Erythroblast (primary cell): ENCODE results near the gene CEMIP.

Experiments used
- DNase-seq, 2 experiments: peaks; one replicate each; lab custom pipeline; 2025; lab: John Stamatoyannopoulos, UW
- GATA1 ChIP-seq: IDR thresholded peaks from 2 replicates; pipeline ENCODE4 v1.6.1; 2011; ENCODE audit warnings: low read depth, mild to moderate bottlenecking, control low read depth, low read length, moderate library complexity
- POLR2A ChIP-seq: IDR thresholded peaks from 2 replicates; pipeline ENCODE4 v1.6.1; 2011; ENCODE audit warnings: mild to moderate bottlenecking, low read length

The CEMIP gene

DNA sequence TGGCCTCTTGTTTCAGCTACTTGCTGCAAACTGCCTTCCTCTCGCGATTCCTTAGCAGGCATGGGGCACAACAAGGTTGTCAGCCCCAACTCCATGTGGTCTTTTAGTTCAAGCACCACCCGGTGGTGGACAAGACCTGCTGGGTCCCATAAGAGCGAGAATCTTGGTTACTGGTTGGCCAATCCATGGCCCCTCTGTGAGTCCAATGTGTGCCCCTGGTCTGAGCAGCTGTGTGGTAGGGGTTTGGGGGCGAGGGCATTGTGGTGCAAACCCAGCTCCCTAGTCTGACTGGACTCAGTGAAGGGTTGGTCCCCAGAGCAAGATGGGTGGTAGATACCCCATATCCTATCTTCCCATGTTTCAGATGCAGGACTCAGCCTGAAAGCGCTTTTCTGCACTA is 161.7 kb downstream of the CEMIP start:
- no peak for DNase-seq
- no peak for TF ChIP-seq GATA1

DNA sequence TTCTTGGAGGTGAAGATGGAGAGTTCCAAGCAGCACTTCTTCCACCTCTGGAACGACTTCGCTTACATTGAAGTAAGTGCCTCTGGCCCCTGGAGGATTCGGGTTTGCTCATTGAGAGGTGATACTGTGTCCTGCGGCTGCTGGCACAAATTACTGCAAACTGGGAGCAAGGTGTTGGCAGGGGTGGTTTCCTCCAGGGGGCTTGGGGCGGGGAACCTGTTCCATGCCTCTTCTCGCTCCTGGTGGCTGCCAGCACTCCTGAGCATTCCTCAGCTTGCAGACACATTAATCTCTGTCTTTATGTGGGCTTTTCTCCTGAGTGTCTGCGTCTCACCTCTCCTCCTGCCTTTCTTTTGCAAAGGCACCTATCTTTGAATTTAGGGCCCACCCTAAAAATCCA is 163.1 kb downstream of the CEMIP start:
- no peak for DNase-seq
- no peak for TF ChIP-seq POLR2A
- no peak for TF ChIP-seq GATA1

DNA sequence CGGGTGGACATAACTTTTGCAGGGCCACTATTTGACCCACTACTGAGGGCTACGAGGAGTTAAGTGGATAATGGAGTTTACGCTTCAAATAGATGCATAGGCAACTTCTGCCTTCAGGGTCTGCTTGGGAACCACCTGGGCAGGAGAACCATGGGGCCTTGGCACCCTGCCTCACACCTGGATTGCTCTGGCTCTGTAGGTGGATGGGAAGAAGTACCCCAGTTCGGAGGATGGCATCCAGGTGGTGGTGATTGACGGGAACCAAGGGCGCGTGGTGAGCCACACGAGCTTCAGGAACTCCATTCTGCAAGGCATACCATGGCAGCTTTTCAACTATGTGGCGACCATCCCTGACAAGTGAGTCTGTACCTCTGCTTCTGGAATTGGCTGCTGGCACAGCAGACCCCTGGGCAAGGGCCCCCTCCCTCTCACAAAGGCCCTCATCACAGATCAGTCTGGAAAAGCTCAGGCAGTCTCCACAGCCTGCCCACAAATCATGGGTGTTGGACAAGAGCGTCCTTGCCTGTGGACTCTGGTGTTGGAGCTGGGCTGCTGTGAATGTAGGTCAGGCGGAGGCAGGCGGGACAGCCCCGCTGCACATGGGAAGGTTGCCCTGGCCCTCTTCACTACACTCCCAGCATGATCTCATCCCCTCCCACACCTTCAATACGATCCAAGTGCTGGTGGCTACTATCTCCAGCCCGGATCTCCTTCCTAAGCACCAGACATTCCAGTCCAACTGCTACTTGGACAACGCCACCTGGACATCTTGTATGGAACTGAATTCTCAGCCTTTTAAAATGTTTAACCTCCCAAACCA is 163.8 kb downstream of the CEMIP start:
- TF ChIP-seq POLR2A: no peak
- no peak for TF ChIP-seq GATA1

DNA sequence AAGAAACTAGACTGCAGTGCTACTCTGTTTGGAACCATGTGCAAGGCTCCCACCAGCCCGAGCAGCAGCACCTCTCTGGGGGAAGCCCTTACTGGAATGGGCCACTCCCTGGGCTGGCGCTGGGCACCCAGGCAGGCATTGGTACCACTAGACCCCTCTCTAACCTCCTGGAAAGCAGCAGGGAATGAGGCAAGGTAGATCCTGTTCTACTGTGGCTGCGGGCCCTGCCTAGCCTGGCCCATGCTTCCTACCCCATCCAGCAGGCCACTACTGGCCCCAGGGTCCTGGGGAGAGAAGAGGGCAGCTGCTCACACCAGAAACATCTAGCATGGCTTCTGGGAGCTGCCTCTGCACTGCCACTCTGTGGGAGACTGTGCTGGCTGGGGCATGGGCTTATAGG is 165.6 kb downstream of the CEMIP start:
- TF ChIP-seq GATA1 (no peak), POLR2A (no peak)
- DNase-seq: no peak

More for the DNA sequence above, 163.8 kb downstream of the CEMIP start:
- DNase-seq: no peak

DNA sequence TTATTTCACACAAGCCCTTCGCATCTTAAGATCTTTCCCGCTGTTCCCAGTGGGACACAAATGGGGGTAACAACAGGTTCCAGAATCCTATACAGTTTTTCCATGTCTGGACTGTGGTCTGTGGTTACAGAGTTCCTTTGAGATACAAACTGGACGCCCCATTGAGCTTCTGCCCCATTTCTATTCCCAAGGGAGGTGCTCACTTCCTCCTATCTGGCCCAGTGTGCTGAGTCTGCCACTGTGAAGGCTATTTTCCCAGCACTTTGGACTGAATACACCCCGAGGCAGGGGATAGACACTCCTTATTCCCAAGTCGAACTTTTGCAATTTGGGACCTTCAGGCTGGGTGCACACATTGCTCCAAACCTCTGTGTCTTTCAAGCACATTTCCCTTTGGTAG is 166.4 kb downstream of the CEMIP start:
- DNase-seq: no peak
- TF ChIP-seq POLR2A (no peak), GATA1 (no peak)

DNA sequence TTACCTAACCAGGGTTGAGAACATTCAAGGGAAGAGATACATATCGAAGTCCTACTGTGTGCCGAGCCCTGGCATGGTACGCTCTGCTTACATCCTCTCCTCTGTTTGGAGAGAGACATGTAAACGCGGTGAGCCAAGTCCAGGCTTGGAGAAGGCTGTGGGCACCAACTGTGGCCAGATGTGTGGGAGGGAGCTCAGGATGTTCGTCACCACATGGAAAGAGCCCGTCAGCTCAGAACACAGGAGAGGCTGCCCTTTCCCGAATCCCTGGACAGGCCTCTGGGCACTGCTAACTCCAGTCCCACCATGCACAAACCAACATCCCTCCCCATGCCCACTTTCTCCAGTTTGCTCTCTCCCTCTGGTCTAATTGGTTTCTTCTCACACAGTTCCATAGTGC is 167.4 kb downstream of the CEMIP start:
- TF ChIP-seq GATA1 (no peak), POLR2A (no peak)

DNA sequence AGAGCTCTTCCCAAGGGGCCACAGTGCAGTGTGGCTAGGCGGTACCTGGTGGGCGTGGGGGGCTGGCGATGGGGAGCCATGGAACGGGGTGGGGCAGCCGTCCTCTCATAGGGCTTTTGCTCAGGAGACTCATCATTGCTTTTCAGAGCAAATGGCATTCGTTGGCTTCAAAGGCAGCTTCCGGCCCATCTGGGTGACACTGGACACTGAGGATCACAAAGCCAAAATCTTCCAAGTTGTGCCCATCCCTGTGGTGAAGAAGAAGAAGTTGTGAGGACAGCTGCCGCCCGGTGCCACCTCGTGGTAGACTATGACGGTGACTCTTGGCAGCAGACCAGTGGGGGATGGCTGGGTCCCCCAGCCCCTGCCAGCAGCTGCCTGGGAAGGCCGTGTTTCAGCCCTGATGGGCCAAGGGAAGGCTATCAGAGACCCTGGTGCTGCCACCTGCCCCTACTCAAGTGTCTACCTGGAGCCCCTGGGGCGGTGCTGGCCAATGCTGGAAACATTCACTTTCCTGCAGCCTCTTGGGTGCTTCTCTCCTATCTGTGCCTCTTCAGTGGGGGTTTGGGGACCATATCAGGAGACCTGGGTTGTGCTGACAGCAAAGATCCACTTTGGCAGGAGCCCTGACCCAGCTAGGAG is 169.6 kb downstream of the CEMIP start:
- TF ChIP-seq POLR2A (no peak), GATA1 (no peak)
- no peak for DNase-seq

More for the DNA sequence above, 167.4 kb downstream of the CEMIP start:
- DNase-seq: no peak

DNA sequence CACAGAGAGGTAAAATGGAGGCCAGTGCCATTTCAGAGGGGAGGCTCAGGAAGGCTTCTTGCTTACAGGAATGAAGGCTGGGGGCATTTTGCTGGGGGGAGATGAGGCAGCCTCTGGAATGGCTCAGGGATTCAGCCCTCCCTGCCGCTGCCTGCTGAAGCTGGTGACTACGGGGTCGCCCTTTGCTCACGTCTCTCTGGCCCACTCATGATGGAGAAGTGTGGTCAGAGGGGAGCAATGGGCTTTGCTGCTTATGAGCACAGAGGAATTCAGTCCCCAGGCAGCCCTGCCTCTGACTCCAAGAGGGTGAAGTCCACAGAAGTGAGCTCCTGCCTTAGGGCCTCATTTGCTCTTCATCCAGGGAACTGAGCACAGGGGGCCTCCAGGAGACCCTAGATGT is 170.6 kb downstream of the CEMIP start:
- TF ChIP-seq POLR2A (no peak), GATA1 (no peak)
- DNase-seq: no peak

DNA sequence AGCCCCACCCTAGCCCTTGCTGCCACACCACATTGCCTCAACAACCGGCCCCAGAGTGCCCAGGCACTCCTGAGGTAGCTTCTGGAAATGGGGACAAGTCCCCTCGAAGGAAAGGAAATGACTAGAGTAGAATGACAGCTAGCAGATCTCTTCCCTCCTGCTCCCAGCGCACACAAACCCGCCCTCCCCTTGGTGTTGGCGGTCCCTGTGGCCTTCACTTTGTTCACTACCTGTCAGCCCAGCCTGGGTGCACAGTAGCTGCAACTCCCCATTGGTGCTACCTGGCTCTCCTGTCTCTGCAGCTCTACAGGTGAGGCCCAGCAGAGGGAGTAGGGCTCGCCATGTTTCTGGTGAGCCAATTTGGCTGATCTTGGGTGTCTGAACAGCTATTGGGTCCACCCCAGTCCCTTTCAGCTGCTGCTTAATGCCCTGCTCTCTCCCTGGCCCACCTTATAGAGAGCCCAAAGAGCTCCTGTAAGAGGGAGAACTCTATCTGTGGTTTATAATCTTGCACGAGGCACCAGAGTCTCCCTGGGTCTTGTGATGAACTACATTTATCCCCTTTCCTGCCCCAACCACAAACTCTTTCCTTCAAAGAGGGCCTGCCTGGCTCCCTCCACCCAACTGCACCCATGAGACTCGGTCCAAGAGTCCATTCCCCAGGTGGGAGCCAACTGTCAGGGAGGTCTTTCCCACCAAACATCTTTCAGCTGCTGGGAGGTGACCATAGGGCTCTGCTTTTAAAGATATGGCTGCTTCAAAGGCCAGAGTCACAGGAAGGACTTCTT is 171.3 kb downstream of the CEMIP start:
- DNase-seq: no peak
- TF ChIP-seq POLR2A: no peak
- TF ChIP-seq GATA1: no peak

DNA sequence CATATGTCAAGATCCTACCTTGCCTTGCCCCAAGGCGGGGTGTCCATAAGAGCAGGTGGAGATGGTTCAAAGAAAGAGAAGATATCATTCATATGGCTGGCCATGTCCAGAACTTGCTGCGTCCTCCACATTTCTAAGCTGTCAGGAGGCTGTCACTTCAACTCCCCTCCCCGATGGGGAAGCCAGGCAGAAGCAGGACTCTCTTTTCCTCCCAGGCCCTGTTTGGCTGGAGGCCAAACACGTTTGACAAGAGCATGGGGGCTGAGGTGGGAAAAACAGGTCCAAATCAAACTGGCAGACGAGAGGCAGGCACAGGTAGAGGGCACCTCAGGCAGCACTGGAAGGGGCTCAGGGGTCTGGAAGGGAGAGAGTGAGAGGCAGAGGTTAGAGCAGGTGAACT is 172.8 kb downstream of the CEMIP start:
- TF ChIP-seq POLR2A (no peak), GATA1 (no peak)
- DNase-seq: no peak

DNA sequence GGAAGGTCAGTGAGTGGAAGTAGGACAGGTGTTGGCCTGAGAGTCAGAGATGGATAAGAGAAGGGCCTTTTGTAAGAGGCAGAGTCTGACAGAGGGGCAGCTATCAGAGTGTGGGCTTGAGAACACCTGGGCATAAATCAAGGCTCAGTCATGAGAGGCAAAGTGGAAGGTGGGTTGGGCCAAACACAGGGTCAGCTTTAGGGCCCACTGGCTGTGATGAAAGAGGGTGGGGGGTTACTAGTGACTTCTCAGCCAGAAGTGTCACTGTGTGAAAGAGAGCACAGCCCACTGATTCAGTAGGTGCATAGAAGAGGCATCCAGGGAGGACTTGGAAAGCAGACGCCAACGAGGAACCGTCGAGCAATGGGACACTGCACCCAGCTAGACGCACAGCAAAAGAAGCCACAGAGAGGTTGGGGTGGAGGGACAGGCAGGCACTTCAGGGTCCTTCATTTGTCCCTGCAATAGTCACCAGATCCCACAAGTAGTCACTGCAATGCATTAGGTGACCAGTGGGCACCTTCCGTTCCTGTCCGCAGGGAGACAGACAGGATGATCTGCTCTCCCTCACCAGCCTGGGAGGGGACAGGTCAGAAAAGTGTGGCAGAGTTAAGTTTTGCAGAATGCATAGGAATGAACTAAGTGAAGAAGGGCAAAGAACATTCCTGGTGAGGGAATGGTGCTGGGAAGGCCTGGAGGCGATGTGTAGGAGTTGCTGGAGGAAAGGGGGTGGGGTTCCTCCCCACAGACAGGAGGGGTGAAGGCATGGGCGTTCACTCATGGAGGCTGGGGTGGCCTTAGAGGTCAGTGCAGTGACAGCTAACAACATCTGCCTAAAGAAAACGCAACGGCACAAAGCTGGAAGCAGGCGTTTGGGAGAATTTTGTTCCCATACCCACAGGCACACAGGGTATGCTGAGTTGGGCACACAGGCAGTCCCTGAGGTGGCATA is 174.1 kb downstream of the CEMIP start:
- TF ChIP-seq GATA1: no peak
- TF ChIP-seq POLR2A: no peak
- DNase-seq: no peak

DNA sequence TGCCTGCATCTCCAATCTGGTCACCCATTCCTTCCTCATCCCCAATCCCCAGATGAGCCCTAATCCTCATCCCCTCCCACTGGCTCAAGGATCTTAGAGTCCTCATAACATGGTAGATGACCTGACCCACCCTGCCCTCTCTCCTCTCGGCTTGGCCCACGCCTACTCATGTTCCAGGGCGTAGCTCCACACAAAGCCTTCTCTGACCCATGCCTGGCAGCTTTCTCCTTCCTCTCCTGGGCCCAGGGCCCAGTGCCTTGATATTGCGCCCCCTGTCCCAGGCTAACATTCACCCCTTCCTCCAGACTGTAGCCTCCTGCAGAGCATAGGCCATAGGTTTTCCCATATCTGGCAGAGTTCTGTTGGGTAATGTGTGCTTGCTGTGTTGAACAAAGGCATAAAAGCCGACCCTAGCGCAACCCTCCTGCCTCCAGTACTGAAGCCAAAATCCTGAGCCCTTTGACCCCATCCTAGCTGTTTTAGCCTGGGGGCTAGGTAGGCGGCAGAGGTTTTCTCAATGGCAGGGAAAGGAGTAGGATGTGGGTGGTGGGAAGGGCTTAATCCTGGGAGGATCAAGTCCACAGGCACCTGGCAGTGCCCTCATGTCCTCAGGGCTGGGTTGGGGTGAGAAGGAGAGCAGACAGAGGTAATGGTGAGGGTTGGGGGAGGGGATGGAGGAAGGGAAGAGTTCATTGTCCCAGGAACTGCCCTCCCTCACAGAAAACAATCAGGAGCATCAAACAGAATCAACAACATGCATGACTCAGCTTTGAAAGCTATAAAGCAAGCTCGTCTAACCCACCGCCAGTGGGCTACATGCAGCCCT is 175.0 kb downstream of the CEMIP start:
- no peak for DNase-seq
- TF ChIP-seq GATA1 (no peak), POLR2A (no peak)

DNA sequence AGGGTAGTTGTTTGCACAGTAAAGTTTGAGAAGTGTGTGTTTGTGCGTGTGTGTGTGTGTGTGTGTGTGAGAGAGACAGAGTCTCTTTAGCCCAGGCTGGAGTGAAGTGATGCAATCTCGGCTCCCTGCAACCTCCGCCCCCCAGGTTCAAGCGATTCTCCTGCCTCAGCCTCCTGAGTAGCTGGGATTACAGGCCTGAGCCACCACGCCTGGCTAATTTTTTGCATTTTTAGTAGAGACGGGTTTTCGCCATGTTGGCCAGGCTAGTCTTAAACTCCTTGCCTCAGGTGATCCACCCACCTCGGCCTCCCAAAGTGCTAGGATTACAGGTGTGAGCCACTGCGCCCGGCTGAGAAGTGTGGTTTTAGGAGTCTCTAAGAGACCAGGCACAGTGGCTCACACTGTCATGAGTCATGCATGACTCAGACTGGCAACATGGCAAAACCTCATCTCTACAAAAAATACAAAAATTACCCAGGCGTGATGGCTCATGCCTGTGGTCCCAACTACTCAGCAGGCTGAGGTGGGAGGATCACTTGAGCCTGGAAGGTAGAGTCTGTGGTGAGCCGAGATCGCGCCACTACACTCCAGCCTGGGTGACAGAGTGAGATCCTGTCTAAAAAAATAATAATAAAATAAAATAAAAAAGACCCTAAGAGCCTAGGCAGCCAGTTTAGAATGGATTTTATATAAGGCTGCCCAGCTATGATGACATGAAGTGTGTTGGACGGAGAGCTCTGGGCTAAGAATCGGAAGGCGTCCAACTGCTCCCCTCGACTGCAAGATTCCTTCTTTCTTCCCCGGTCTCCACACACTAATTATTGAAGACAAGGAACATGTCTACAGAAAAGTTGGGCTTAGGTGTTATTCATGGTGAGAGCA is 176.6 kb downstream of the CEMIP start:
- peak in 1 of 2 experiments; percentile 45 for DNase-seq
